Globus pallidus (tissue), 1 donor: ENCODE measurements around the gene MVD.
"Not testable (repeated sequence)": the region's sequence is repeated elsewhere in the genome, so short reads cannot be mapped to it uniquely, and the experiment has no call there.

Experiments used
- DNase-seq: peaks from one replicate; pipeline ENCODE4 v3.0.0-alpha.2; 2015; ENCODE audit warnings: low spot score

Gene MVD

GRCh38 chr16:88681709-88682451, 19.0 kb upstream of the MVD start:
- DNase-seq = peak; percentile 61

- DNase-seq = no peak
Measured at GRCh38 chr16:88681084-88681680, 18.3 kb upstream of the MVD start.

- DNase-seq = no peak
Measured at GRCh38 chr16:88680554-88681083, 17.7 kb upstream of the MVD start.

- DNase-seq = no peak
Measured at GRCh38 chr16:88678224-88678979, 15.5 kb upstream of the MVD start.

GRCh38 chr16:88677721-88678120, 14.8 kb upstream of the MVD start:
- DNase-seq = no peak

- DNase-seq = no peak
Measured at GRCh38 chr16:88676502-88677242, 13.8 kb upstream of the MVD start.

- DNase-seq = no peak
Measured at GRCh38 chr16:88673716-88674379, 11.0 kb upstream of the MVD start.

GRCh38 chr16:88672776-88673175, 9.9 kb upstream of the MVD start:
- DNase-seq = no peak

GRCh38 chr16:88671806-88672205, 8.9 kb upstream of the MVD start:
- no peak for DNase-seq

GRCh38 chr16:88669980-88670379, 7.1 kb upstream of the MVD start:
- no peak for DNase-seq

GRCh38 chr16:88669493-88669892, 6.6 kb upstream of the MVD start:
- DNase-seq = not testable (repeated sequence)

GRCh38 chr16:88667461-88667860, 4.6 kb upstream of the MVD start:
- no peak for DNase-seq

GRCh38 chr16:88665570-88665969, 2.7 kb upstream of the MVD start:
- DNase-seq = no peak

GRCh38 chr16:88665148-88665547, 2.3 kb upstream of the MVD start:
- no peak for DNase-seq

GRCh38 chr16:88662222-88662842, 559 bp downstream of the MVD start:
- DNase-seq = no peak

- DNase-seq = no peak
Measured at GRCh38 chr16:88661468-88661867, 1.4 kb downstream of the MVD start.

GRCh38 chr16:88659160-88659559, 3.7 kb downstream of the MVD start:
- no peak for DNase-seq

GRCh38 chr16:88658714-88659113, 4.2 kb downstream of the MVD start:
- DNase-seq = no peak

- no peak for DNase-seq
Measured at GRCh38 chr16:88657371-88657770, 5.5 kb downstream of the MVD start.

- DNase-seq = no peak
Measured at GRCh38 chr16:88656291-88656980, 6.5 kb downstream of the MVD start.
